T1000 (cell line): ENCODE measurements around the gene TP53I3.
"Not testable (repeated sequence)": the region's sequence is repeated elsewhere in the genome, so short reads cannot be mapped to it uniquely, and the experiment has no call there.

Source experiments
- DNase-seq: peaks from one replicate; lab custom pipeline; 2025; ENCODE audit warnings: mixed read lengths; lab: John Stamatoyannopoulos, UW

Gene TP53I3

DNA sequence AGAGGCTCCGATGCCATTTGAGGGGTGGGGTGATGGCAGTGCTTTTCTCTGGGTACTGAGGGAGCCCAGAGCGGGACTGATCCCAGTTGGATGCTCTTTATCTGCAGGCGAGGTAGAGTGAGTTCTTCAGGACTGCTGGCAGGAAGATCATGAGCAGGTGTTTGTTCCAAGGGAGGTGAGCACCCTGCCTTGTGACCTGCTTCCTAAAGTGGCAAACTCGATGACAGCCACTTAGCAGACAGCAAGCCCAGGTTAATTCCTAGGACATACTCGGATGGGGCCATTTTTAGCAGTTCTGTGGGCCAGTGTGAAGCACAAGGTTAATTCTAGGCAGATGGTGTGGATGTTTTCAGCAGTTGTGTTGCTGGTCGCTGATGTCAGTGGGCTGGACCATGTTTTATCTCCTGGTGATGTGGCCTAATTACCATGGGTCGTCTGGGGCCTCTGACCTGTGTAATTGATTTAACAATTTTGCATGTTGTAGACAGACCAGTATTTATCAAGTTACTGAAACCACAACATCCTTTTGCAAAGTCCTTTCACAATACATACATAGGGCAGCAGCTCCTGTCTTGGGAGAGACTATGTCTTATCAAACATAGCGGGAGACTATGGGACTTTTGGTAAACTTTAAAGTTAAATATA, 30.1 kb downstream of the TP53I3 start:
- DNase-seq, result no peak

GRCh38 chr2:24052951-24053350, 31.7 kb downstream of the TP53I3 start:
- no peak for DNase-seq

GRCh38 chr2:24051833-24052232, 32.8 kb downstream of the TP53I3 start:
- DNase-seq, result no peak

DNA sequence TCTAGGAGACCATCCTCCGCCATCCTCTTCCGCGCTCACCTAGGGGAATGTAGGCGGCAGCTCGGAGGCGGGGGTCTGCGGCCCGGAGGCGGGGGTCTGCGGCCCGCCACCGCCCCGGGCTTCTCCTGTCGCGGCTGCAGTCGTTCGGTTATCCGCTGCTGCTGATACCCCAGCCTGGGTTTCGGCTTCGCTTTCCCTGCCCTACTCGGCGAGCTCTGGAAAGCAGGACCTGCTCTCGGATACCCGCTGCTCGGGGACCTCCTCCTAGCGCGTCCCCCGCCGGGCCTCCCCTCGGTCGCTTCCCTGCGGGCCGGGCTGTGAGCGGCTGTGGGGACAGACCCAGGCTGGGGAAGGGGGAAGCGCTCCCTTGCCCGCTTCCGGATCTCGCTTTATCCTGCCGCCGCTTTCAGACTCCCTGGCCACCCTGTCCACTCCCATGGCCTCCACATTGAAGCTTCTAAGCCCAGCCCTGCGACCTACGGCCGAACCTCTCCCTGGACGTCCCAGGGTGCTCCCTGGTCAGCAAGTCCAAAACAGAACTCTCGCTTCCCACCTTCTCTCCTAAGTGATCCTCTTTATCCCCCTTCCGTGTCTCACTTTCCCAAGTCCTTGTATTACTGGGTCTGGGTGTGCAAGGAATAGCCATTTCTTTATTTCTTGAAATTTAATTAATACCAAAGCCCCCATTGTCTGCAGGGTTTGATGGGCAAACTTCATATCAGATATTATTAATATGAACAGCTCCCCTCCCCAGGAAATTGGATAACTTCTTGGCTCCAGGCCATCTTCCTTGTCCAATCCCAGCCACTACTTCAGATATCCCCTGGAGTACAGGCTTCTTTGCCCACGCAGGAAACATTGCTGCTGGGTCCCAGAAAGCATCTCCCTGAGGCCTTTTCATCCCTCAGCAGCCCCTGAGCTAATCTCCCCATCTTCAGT, 34.3 kb downstream of the TP53I3 start:
- DNase-seq, result no peak

GRCh38 chr2:24049485-24050021, 35.1 kb downstream of the TP53I3 start, which contains the start of gene FKBP1B:
FKBP1B (plus strand) TSS chr2:24049741; CDS start chr2:24049850, 109 bp downstream.
- peak; percentile 11 for DNase-seq

- DNase-seq, result no peak
These were observed 35.7 kb downstream of the TP53I3 start for GRCh38 chr2:24048769-24049484.

GRCh38 chr2:24047703-24048033, 37.0 kb downstream of the TP53I3 start:
- DNase-seq, result no peak

- peak; percentile 91 for DNase-seq
These were observed 37.5 kb downstream of the TP53I3 start, which contains the start of gene WDCP for GRCh38 chr2:24046930-24047702. WDCP (minus strand) TSS chr2:24047391; CDS start chr2:24039494, 7,897 bp downstream.

- no peak for DNase-seq
These were observed 38.1 kb downstream of the TP53I3 start for GRCh38 chr2:24046599-24046929.

DNA sequence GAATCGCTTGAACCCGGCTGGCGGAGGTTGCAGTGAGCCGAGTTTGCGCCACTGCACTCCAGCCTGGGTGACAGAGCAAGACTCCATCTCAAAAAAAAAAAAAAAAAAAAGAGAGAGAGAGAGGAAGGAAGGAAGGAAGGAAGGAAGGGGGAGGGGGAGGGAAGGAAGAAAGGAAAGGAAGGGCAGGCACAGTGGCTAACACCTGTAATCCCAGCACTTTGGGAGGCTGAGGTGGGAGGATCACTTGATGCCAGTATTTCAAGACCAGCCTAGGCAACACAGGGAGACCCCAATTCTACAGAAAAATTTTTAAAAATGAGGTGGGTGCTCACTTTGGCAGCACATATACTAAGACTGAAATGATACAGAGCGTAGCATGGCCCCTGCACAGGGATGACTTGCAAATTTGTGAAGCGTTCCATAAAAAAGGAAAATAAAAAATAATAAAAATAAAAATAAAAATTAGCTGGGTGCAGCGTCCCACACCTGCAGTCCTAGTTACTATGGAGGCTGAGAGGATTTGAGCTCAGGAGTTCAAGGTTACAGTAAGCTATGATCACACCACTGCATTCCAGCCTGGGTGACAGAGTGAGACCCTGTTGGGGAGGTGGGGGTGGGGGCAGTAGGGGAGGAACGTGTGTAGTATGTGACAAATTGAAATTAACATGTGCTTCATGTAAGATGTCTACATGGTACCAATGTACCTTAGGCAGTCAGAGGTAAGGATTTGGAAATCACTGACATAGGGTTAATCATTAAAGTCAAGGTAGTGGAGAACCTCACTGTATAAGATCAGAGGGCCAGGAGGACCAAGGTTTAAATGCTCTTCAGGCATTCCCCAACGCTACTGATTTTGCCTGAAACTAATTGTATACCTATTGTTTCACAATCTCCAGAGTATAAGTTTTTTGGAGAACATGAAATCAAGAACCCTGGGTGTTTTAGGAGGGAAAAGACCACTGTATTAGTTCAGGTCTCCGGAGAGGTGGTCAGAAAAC, 38.8 kb downstream of the TP53I3 start:
- no peak for DNase-seq

DNA sequence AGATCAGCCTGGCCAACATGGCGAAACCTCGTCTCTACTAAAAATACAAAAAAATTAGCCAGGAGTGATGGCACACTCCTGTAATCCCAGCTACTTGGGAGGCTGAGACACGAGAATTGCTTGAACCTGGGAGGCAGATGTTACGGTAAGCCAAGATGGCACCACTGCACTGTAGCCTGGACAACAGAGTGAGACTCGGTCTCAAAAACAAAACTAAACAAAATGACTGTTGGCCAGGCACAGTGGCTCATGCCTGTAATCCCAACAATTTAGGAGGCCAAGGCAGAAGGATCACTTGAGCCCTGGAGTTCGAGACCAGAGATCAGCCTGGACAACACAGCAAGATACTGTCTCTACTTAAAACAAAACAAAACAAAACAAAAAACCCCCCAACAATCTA, 41.5 kb downstream of the TP53I3 start:
- DNase-seq, result not testable (repeated sequence)

- DNase-seq, result no peak
These were observed 44.1 kb downstream of the TP53I3 start for GRCh38 chr2:24040511-24040910.

DNA sequence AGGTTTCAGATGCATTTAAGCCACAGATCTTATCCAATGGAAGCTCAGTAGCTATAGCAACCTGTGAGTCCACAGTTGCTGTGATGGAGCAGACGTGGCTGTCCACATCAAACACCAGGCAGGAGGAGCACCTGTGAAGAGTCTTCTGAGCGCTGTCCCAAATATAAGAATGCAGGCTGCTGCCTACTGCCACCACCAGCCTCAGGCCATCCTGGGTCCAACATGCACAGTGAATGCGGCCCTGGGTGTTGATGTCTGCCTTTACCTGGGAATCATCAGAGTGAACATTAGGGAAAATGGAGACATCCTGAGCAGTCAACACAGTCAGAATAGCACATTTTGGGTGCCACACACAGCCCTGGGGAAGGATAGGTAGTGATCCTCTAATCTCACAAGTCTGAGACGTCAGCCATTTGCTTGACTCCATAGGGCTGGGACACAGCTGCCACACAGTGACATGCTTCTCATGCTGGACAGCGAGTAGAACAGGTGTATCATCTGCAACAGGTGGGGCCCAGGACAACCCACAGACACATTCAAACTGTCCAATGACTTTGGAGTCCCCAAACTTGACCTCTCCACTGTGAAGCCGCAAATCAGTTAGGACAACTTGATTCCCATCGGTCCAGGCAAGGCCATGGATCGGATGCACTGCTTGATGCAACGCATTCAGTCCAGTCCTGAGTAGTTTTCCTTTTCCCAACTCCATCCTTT, 45.7 kb downstream of the TP53I3 start:
- no peak for DNase-seq
